Astrocyte (in vitro differentiated cells and primary cell): ENCODE results near the gene PADI2.

Experiments used
- EZH2 ChIP-seq: IDR thresholded peaks from 2 replicates; pipeline ENCODE4 v1.6.1; 2012; ENCODE audit warnings: mild to moderate bottlenecking, low read length, inconsistent platforms; ENCODE audit not compliant: insufficient read depth
- TF ChIP-seq, protein P1 (sequence below): IDR thresholded peaks from 2 replicates; pipeline ENCODE4 v1.5.1; 2011; ENCODE audit warnings: low read depth, mild to moderate bottlenecking, inconsistent platforms, low read length, moderate library complexity; ENCODE audit not compliant: insufficient read depth

DNA sequence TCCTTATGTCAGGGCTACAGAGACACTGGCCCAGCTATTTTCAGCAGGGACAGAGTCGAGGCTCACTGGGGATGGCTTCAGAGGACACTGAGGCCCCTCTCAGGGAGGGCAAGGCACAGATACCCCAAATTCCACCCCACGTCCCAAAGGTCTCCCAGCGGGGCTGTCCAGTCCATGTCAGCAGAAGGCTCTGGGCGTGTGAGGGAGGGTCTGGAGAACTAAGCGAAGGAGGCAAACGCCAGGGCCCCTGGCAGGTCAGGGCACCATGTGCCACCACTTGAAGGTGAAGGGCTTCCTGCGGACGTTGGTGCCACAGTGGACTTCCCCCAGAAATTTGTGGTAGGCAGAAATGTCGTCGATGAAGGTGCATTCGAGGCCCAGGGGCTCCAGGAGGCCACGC lies 50.5 kb downstream of the PADI2 start:
- TF ChIP-seq, protein P1, sequence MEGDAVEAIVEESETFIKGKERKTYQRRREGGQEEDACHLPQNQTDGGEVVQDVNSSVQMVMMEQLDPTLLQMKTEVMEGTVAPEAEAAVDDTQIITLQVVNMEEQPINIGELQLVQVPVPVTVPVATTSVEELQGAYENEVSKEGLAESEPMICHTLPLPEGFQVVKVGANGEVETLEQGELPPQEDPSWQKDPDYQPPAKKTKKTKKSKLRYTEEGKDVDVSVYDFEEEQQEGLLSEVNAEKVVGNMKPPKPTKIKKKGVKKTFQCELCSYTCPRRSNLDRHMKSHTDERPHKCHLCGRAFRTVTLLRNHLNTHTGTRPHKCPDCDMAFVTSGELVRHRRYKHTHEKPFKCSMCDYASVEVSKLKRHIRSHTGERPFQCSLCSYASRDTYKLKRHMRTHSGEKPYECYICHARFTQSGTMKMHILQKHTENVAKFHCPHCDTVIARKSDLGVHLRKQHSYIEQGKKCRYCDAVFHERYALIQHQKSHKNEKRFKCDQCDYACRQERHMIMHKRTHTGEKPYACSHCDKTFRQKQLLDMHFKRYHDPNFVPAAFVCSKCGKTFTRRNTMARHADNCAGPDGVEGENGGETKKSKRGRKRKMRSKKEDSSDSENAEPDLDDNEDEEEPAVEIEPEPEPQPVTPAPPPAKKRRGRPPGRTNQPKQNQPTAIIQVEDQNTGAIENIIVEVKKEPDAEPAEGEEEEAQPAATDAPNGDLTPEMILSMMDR: no peak
- no peak for TF ChIP-seq EZH2
